Ectodermal cell (in vitro differentiated cells): ENCODE measurements around the gene RIPOR1.

ENCODE experiments used
- H3K27ac ChIP-seq: 2 replicates; pipeline ENCODE4 v1.7.0; 2013; ENCODE audit warnings: mild to moderate bottlenecking, low read depth, low read length; ENCODE audit not compliant: insufficient read depth, poor library complexity, severe bottlenecking
- H3K27me3 ChIP-seq: 2 replicates; pipeline ENCODE4 v1.7.0; 2013; ENCODE audit warnings: mild to moderate bottlenecking, low read length; ENCODE audit not compliant: insufficient read depth, control insufficient read depth, poor library complexity, severe bottlenecking
- H3K36me3 ChIP-seq: one replicate; pipeline ENCODE4 v1.7.0; 2013; ENCODE audit warnings: low read length; ENCODE audit not compliant: control insufficient read depth, insufficient read depth
- H3K4me1 ChIP-seq: one replicate; pipeline ENCODE4 v1.7.0; 2013; ENCODE audit warnings: low read length; ENCODE audit not compliant: control insufficient read depth, insufficient read depth
- H3K4me3 ChIP-seq: 2 replicates; pipeline ENCODE4 v1.7.0; 2013; ENCODE audit warnings: low read depth, low read length, control low read depth; ENCODE audit not compliant: insufficient read depth
- H3K9me3 ChIP-seq: 2 replicates; pipeline ENCODE4 v1.7.0; 2013; ENCODE audit warnings: mild to moderate bottlenecking, low read length, moderate library complexity; ENCODE audit not compliant: control insufficient read depth
- WGBS, 2 experiments: methylation state at CpG; one replicate each; pipeline ENCODE4 v1.1.7; 2013; ENCODE audit warnings: missing lambda C conversion rate in 2 of 2; 5-methylcytosine and 5-hydroxymethylcytosine counted together

Gene RIPOR1

DNA sequence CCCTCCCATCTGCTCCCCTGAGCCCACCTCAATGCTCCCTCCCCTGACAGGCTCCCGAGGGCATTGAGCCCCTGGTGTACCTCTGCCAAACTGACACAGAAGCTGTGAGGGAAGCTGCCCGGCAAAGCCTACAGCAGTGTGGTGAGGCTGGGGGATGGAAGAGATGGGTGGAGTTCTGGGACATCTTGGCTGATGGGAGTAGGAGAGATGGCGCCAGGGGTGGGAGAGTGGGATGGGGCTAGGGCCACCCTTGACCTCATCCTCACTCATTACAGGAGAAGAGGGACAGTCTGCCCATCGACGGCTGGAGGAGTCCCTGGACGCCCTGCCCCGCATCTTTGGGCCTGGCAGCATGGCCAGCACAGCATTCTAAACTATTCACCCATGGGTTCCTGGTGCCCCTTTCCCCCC, 17.5 kb downstream of the RIPOR1 start:
- no peaks in the 10 kb centered on the region for H3K27me3 ChIP-seq
- H3K4me3 ChIP-seq, result no peak overlapping the region
- WGBS, 2 experiments, result 93 to 94% methylated on average over 7 of the region's 7 CpGs
- H3K9me3 ChIP-seq, result no peaks in the 10 kb centered on the region
- H3K27ac ChIP-seq, result no peak overlapping the region
- no peaks in the 10 kb centered on the region for H3K4me1 ChIP-seq
- no peaks in the 10 kb centered on the region for H3K36me3 ChIP-seq

DNA sequence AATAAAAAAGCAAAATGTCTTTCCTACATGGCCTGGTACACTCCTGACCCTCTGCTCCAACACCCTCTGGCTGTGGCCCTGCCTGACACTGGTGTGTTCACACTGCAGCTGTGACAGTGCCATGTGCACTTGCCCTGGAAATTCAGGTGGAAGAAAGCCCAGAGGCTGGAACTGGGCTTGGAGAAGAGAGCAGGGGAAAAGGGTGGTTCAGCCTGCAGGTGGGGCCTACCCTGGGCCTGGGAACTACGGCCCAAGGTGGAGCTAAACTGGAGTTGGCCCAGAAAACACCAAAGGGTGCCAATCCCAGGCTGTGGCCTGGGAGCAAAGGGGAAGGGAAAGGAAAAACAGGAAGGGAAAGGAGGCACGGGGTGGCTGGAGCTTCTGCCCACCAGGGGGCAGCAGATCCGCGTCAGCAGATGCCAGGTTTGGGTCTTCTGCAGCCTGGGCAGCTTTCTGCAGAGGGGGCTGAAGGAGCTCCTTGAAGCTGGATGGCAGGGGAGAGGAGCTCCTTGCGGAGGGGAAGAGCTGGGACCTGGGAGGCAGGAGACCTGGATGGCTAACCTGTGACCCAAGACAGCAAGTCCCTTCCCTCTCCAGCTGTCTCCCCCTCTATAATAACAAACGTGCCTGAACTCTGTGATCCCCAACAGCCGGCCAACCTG, 18.3 kb downstream of the RIPOR1 start:
- H3K4me3 ChIP-seq, result no peak overlapping the region
- H3K36me3 ChIP-seq, result no peaks in the 10 kb centered on the region
- no peaks in the 10 kb centered on the region for H3K4me1 ChIP-seq
- WGBS, 2 experiments, result 37 to 46% methylated on average over 7 of the region's 7 CpGs
- H3K9me3 ChIP-seq, result no peaks in the 10 kb centered on the region
- H3K27me3 ChIP-seq, result no peaks in the 10 kb centered on the region
- H3K27ac ChIP-seq, result no peak overlapping the region

DNA sequence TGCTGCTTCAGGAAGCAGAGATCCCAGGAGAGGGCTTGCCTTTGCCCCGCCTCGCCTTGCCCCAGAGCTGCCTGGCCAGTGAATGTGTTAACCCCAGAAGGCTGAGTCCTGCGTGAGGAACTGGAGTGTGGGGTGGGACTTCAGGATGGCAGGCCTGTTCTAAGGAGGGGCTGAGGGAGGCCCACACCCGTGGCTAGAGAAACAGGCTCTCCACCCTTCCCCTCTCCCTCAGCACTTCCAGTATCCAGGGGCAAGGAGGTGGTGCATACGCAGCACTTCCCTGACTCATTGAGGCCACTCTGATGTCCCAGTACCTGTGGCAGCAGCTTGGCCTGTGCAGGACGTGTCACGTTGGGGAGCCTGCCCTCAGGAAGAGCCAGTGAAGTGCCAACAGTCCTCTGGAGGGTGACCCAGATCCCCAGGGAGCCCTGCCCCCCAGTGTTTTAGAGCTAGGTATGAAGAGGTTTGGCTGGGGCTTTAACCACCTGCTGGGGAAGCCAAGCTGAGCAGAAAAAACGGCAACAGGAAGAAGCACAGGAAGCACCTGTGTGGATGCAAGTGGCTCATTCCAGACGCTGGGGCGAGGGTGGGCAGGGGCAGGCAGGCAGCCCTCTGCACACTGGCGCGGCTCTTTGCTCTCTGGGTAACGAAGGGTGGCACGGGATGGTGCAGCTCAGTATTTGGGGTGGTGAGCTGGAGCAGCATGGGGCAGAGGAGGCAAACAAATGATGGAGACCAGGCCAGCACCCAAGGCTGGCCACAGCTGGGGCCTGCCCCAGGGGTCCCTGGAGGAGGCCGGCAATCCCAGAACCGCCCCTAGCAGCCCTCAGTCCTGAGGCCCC, 19.0 kb downstream of the RIPOR1 start:
- Histone ChIP-seq H3K27me3 (no peaks in the 10 kb centered on the region), H3K4me1 (no peaks in the 10 kb centered on the region), H3K27ac (peak overlapping the region; percentile 36), H3K36me3 (no peaks in the 10 kb centered on the region), H3K9me3 (no peaks in the 10 kb centered on the region), H3K4me3 (no peak overlapping the region)
- 87 to 90% methylated on average over 16 of the region's 16 CpGs for WGBS, 2 experiments

DNA sequence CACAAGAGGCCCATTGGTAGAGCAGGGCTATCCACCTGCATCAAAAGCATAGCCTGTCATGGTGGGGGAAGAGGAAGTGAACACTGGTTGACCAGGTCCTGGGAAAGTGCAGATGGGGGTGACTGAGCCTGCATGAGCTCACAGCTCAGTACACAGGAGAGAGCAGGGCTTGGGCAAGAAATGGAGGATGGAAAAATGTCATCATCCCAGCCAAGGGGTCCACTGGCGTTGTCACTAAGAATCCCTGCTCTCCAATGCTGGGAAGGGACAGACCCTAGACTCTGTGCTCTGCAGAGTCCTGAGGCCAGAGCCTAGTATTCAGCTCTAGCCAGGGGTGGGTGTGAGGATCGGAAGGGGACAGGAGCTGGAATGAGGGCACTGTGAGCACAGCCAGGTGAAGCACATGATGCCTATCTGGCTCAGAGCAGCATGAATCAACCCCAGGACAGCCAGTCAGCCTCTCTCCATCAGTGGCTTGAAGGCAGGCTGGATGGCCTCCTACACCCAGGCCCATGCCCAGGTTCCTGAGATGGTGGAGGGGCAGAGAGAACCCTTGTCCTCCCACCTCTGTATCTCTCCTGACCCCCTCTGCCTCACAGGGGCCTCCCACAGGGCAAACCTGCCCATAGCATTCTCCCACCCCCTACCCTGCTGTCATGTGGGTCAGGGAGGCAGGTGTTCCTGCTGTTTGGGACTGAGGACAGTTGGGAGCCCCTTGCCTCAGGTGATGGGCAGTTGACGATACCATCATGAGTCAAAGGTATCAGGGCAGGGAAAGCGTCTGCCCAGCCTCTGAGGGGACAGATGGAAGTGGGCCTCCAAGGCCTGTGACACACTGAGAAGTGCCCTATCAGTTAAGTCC, 19.9 kb downstream of the RIPOR1 start:
- H3K9me3 ChIP-seq, result no peaks in the 10 kb centered on the region
- WGBS, 2 experiments, result 92 to 93% methylated on average over 4 of the region's 4 CpGs
- H3K27ac ChIP-seq, result no peak overlapping the region
- H3K4me3 ChIP-seq, result no peak overlapping the region
- H3K27me3 ChIP-seq, result no peaks in the 10 kb centered on the region
- no peaks in the 10 kb centered on the region for H3K36me3 ChIP-seq
- no peaks in the 10 kb centered on the region for H3K4me1 ChIP-seq

DNA sequence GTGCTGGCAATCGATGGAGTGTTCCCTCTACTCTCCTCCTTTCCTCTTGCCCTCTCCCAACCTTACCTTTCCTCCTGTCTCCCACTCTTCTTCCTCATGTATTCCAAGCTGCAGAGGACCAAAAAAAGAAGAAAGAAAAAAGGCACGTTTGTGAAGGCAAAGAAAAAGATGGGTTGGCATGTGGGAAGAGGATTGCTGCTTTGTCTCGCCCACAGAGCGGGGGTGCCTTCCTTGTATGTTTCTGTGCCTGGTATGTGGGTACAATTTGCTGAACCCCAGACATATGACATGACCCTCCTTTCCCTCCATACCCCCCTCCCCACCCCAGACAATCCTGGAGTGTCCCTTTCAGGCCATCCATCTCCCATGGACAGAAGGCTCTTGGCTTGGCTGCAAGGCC, 20.6 kb downstream of the RIPOR1 start:
- Histone ChIP-seq H3K27me3 (no peaks in the 10 kb centered on the region), H3K4me1 (no peaks in the 10 kb centered on the region), H3K27ac (no peak overlapping the region), H3K4me3 (no peak overlapping the region), H3K9me3 (no peaks in the 10 kb centered on the region), H3K36me3 (no peaks in the 10 kb centered on the region)
- WGBS, 2 experiments, result 88 to 96% methylated on average over 4 of the region's 4 CpGs

DNA sequence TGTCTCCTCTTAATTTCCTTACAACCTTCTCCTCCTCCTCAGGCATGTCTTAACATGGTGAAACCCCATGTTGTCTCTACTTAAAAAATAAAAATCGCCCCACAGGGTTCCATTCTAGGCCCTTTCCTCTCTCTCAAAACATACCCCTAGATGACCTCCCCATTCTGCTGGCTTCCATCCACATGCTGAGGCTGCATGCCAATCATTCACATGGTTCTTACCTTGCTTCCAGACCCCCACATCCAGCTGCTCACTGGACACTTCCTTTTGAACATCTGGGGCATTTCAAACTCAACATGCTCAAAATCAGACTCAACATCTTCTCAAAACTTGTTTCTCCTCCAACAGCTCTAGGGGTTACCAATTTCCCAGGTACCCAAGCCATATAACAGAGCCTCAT, 21.3 kb downstream of the RIPOR1 start:
- Histone ChIP-seq H3K27ac (no peak overlapping the region), H3K4me3 (no peak overlapping the region), H3K4me1 (no peaks in the 10 kb centered on the region), H3K27me3 (no peaks in the 10 kb centered on the region), H3K36me3 (no peaks in the 10 kb centered on the region), H3K9me3 (no peaks in the 10 kb centered on the region)
- 81 to 84% methylated on average over 1 of the region's 1 CpG for WGBS, 2 experiments

DNA sequence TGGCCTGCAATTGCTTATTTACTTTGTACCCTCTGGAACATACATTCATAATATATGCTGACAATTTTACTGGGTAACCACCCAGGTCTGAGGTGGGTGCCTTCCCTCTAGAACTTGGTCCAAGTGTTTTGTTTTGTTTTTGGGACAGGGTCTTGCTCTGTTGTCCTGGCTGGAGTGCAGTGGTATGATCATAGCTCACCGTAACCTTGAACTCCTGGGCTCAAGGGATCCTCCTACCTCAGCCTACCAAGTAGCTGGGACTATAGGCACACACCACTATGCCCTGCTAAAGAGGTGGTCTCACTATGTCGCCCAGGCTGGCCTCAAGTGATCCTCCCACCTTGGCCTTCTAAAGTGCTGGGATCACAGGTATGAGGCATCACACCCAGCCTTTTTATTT, 22.5 kb downstream of the RIPOR1 start:
- Histone ChIP-seq H3K9me3 (no peaks in the 10 kb centered on the region), H3K4me1 (no peaks in the 10 kb centered on the region), H3K4me3 (no peak overlapping the region), H3K36me3 (no peaks in the 10 kb centered on the region), H3K27me3 (no peaks in the 10 kb centered on the region), H3K27ac (no peak overlapping the region)
- WGBS, 2 experiments, result 91 to 93% methylated on average over 2 of the region's 2 CpGs

DNA sequence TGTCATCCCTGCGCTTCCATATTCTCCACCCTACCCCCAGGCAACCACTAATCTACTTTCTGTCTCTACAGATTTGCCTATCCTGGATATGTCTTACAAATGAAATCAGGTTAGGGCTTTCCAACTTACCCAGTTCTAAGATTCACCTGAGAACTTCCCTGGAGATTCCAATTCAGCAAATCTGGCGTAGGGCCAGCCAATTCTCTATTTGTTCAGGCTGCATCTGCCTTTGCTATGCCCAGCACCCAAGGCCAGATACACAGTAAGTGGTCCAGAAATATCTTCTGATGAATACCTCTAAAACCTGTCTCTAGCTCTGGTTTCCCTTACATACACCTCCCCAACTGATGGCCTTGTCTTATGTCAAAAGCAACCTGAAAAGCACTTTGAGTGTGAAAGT, 23.3 kb downstream of the RIPOR1 start:
- H3K4me3 ChIP-seq, result no peak overlapping the region
- no peaks in the 10 kb centered on the region for H3K9me3 ChIP-seq
- WGBS, 2 experiments, result 93 to 95% methylated on average over 2 of the region's 2 CpGs
- H3K36me3 ChIP-seq, result no peaks in the 10 kb centered on the region
- H3K27ac ChIP-seq, result no peak overlapping the region
- H3K4me1 ChIP-seq, result no peaks in the 10 kb centered on the region
- no peaks in the 10 kb centered on the region for H3K27me3 ChIP-seq

DNA sequence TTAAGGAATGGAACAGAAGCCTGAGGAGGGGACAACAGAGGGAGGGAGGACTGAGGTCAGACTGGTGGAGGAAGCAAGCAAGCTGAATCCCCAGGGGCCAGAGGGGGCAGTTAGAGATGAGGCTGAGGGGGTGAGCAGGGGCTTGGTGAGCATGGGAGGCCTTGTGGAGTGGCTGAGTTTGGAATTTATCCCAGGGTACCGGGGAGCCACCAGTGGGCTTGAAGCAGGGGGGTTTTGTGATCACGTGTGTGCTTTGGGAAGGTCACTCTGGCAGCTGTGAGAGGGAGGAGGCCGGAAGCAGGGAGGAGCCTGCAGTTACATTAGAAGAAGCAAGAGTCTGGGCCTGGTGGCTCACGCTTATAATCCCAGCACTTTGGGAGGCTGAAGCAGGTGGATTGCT, 23.8 kb downstream of the RIPOR1 start:
- no peaks in the 10 kb centered on the region for H3K27me3 ChIP-seq
- H3K4me1 ChIP-seq, result no peaks in the 10 kb centered on the region
- no peaks in the 10 kb centered on the region for H3K36me3 ChIP-seq
- H3K9me3 ChIP-seq, result no peaks in the 10 kb centered on the region
- no peak overlapping the region for H3K4me3 ChIP-seq
- WGBS, 2 experiments, result 65 to 78% methylated on average over 4 of the region's 4 CpGs
- H3K27ac ChIP-seq, result no peak overlapping the region

DNA sequence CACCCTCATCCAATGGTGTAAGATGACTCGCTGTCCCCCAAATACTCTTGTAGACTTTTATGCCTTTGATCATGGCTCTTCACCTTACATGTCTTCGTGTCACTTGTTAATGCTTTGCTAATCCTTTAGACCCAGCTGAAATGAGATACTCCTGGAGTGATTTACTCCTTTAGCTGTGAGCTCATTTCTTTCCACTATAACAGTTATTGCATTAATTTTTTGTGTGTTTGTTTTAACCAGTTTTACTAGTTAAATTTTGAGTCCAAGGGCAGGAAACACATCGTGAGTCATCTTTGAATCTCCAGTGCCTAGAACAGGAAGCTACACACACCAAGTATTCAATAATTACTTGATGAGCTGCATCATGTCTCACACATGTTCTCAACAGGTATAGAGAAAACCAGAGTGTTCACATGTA, 27.2 kb downstream of the RIPOR1 start:
- Histone ChIP-seq H3K36me3 (no peaks in the 10 kb centered on the region), H3K4me1 (peaks cover under 1% of the 10 kb centered on the region), H3K9me3 (no peaks in the 10 kb centered on the region), H3K27ac (no peak overlapping the region), H3K27me3 (no peaks in the 10 kb centered on the region), H3K4me3 (no peak overlapping the region)
- 92 to 96% methylated on average over 3 of the region's 3 CpGs for WGBS, 2 experiments
